Hepatocyte (in vitro differentiated cells): ENCODE results near the gene KCNJ12. TPM values are rescaled to one million over a fixed set of nuclear protein-coding genes. Genes with fewer than 3 reads are reported as not detected.
"Not testable (repeated sequence)": the region's sequence is repeated elsewhere in the genome, so short reads cannot be mapped to it uniquely, and the experiment has no call there.

Experiments
- DNase-seq: peaks from one replicate; pipeline ENCODE4 v3.0.0-alpha.2; 2016; ENCODE audit warnings: low spot score
- H2AFZ ChIP-seq: fragments of 200-600 bp; sonication (generic); 2 replicates; pipeline ENCODE4 v1.6.0; 2016; ENCODE audit warnings: antibody characterized with exemption, mild to moderate bottlenecking
- H3K27ac ChIP-seq: fragments of 200-600 bp; sonication (generic); 2 replicates; pipeline ENCODE4 v1.5.1; 2016; ENCODE audit warnings: mild to moderate bottlenecking
- H3K27me3 ChIP-seq: fragments of 200-600 bp; sonication (generic); 2 replicates; pipeline ENCODE4 v1.6.1; 2016
- H3K36me3 ChIP-seq: fragments of 200-600 bp; sonication (generic); replicated peaks from 2 replicates; pipeline ENCODE4 v1.5.1; 2016; ENCODE audit warnings: low read depth; ENCODE audit not compliant: insufficient read depth
- H3K4me1 ChIP-seq: fragments of 200-600 bp; sonication (generic); 2 replicates; pipeline ENCODE4 v1.5.1; 2016; ENCODE audit warnings: mild to moderate bottlenecking, moderate library complexity; ENCODE audit not compliant: insufficient read depth
- H3K4me2 ChIP-seq: fragments of 200-600 bp; sonication (generic); 2 replicates; pipeline ENCODE4 v1.6.0; 2016
- H3K4me3 ChIP-seq: fragments of 200-600 bp; sonication (generic); 2 replicates; pipeline ENCODE4 v1.5.1; 2016; ENCODE audit warnings: mild to moderate bottlenecking
- H3K79me2 ChIP-seq: fragments of 200-600 bp; sonication (generic); 2 replicates; pipeline ENCODE4 v1.6.0; 2017; ENCODE audit warnings: mild to moderate bottlenecking
- H3K9me2 ChIP-seq: fragments of 200-600 bp; sonication (generic); replicated peaks from 2 replicates; pipeline ENCODE4 v1.6.0; 2017; ENCODE audit warnings: mild to moderate bottlenecking; ENCODE audit not compliant: insufficient read depth
- H3K9me3 ChIP-seq: fragments of 200-600 bp; sonication (generic); 2 replicates; pipeline ENCODE4 v1.5.1; 2016; ENCODE audit warnings: low read depth, mild to moderate bottlenecking
- H4K20me1 ChIP-seq: fragments of 200-600 bp; sonication (generic); 2 replicates; pipeline ENCODE4 v1.6.0; 2016; ENCODE audit warnings: mild to moderate bottlenecking; ENCODE audit not compliant: insufficient read depth, poor library complexity, severe bottlenecking
- CTCF ChIP-seq: fragments of 200-600 bp; sonication (generic); IDR thresholded peaks from 2 replicates; pipeline ENCODE4 v1.5.1; 2016; ENCODE audit warnings: antibody characterized with exemption, mild to moderate bottlenecking; ENCODE audit not compliant: poor library complexity
- EZH2 ChIP-seq: fragments of 200-600 bp; sonication (generic); IDR thresholded peaks from 2 replicates; pipeline ENCODE4 v1.6.1; 2016; ENCODE audit warnings: antibody characterized with exemption, mild to moderate bottlenecking, borderline replicate concordance
- EZH2phosphoT487 ChIP-seq: fragments of 200-600 bp; sonication (generic); IDR thresholded peaks from one replicate; pipeline ENCODE4 v1.6.1; 2018; ENCODE audit warnings: antibody characterized with exemption, mild to moderate bottlenecking, low read depth, moderate library complexity; ENCODE audit not compliant: unreplicated experiment, severe bottlenecking
- WGBS: methylation state at CpG from one replicate; pipeline ENCODE4 v1.1.6; 2016; ENCODE audit warnings: low lambda C conversion rate; ENCODE audit errors: missing lambda C conversion rate; 5-methylcytosine and 5-hydroxymethylcytosine counted together
- polyA plus RNA-seq: library from polyadenylated mRNA; unstranded; fragments of >200 nt; fragmentation: Nextera tagmentation; extraction: Ambion mirVana; gene quantifications from 2 replicates; pipeline ENCODE4 v1.2.1, GENCODE V29; 2016
- total RNA-seq: library from RNA; depleted of rRNA; stranded (reverse); fragments of >200 nt; gene quantifications from 2 replicates; pipeline ENCODE4 v1.2.3, GENCODE V29; 2014

Gene KCNJ12
- total and polyA plus RNA-seq, 2 experiments from 2014 or later: 0.15 to 0.73 TPM

DNA sequence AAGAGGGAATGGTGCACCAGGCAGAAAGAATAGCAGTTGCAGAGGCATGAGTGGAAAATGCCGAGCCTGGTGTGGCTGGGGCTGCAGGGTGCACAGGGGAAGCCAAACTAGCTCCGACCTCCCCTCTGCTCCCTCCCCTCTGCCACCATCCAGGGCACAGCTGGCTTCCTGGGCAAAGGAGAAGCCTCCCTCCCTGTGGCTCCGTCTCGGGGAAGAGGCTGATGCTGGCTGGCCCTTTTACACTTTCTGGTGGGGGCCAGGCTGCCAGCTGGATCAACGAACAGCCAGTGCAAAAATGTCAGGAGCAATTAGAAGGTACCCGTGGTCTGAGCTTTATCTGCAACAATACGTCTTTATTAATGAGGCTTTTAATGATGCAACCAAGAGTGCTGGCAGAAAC is 37.1 kb upstream of the KCNJ12 start:
- WGBS: 56% methylated on average over 7 of the region's 7 CpGs
- Histone ChIP-seq H3K4me1 (no peaks in the 10 kb centered on the region), H3K4me3 (no peak overlapping the region), H2AFZ (no peak overlapping the region), H3K27ac (no peak overlapping the region), H3K9me3 (no peaks in the 10 kb centered on the region), H3K4me2 (no peak overlapping the region), H3K27me3 (no peaks in the 10 kb centered on the region), H4K20me1 (no peaks in the 10 kb centered on the region), H3K79me2 (no peaks in the 10 kb centered on the region), H3K36me3 (no peaks in the 10 kb centered on the region), H3K9me2 (no peaks in the 10 kb centered on the region)
- no peak for DNase-seq
- TF ChIP-seq EZH2phosphoT487: no peak
- TF ChIP-seq EZH2: no peak
- no peak for TF ChIP-seq CTCF

- not testable (repeated sequence) for H4K20me1 ChIP-seq, H3K79me2 ChIP-seq
Observed at GRCh38 chr17:21339571-21339970, 36.6 kb upstream of the KCNJ12 start.

DNA sequence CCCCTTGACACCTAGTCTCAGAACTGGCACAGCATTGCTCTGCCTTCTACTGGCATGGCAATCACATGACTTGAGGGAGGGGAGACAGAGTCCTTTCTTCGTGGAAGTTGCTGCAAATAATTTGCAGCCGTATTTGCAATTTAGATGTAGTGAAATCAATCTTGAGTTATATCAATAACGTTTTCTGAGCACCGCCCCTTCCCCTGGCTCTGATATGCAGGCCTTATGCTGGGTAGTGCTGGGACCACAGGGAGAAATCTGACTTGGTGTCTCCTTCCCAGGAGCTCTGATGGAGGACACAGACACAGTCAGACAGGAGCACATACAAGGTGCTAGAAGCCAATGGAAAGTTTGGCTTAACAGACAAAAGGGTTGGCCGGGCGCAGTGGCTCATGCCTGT is 35.8 kb upstream of the KCNJ12 start:
- not testable (repeated sequence) for H3K9me3 ChIP-seq, H3K4me3 ChIP-seq, H3K9me2 ChIP-seq, H4K20me1 ChIP-seq, H3K4me2 ChIP-seq, H3K36me3 ChIP-seq, H2AFZ ChIP-seq, H3K27me3 ChIP-seq, H3K79me2 ChIP-seq, DNase-seq, H3K27ac ChIP-seq, H3K4me1 ChIP-seq
- 90% methylated on average over 6 of the region's 6 CpGs for WGBS

More at GRCh38 chr17:21339571-21339970, 36.6 kb upstream of the KCNJ12 start:
- 85% methylated on average over 9 of the region's 11 CpGs for WGBS
- H3K27ac ChIP-seq, DNase-seq, H3K27me3 ChIP-seq, H3K4me2 ChIP-seq, H3K4me1 ChIP-seq, H3K36me3 ChIP-seq, H2AFZ ChIP-seq, H3K9me3 ChIP-seq, H3K4me3 ChIP-seq, H3K9me2 ChIP-seq: not testable (repeated sequence)

GRCh38 chr17:21341279-21341678 is 34.9 kb upstream of the KCNJ12 start:
- H3K9me3 ChIP-seq, H3K36me3 ChIP-seq, H2AFZ ChIP-seq, H4K20me1 ChIP-seq, H3K27ac ChIP-seq, H3K4me2 ChIP-seq, H3K9me2 ChIP-seq, H3K27me3 ChIP-seq, H3K4me3 ChIP-seq, H3K4me1 ChIP-seq, DNase-seq, H3K79me2 ChIP-seq: not testable (repeated sequence)
- WGBS: 75% methylated on average over 4 of the region's 4 CpGs

GRCh38 chr17:21341925-21342540 is 34.1 kb upstream of the KCNJ12 start:
- DNase-seq, H4K20me1 ChIP-seq, H3K9me3 ChIP-seq, H3K27me3 ChIP-seq, H3K4me1 ChIP-seq, H3K79me2 ChIP-seq, H3K36me3 ChIP-seq, H3K27ac ChIP-seq, H3K9me2 ChIP-seq, H3K4me3 ChIP-seq, H2AFZ ChIP-seq, H3K4me2 ChIP-seq: not testable (repeated sequence)
- 78% methylated on average over 8 of the region's 8 CpGs for WGBS

DNA sequence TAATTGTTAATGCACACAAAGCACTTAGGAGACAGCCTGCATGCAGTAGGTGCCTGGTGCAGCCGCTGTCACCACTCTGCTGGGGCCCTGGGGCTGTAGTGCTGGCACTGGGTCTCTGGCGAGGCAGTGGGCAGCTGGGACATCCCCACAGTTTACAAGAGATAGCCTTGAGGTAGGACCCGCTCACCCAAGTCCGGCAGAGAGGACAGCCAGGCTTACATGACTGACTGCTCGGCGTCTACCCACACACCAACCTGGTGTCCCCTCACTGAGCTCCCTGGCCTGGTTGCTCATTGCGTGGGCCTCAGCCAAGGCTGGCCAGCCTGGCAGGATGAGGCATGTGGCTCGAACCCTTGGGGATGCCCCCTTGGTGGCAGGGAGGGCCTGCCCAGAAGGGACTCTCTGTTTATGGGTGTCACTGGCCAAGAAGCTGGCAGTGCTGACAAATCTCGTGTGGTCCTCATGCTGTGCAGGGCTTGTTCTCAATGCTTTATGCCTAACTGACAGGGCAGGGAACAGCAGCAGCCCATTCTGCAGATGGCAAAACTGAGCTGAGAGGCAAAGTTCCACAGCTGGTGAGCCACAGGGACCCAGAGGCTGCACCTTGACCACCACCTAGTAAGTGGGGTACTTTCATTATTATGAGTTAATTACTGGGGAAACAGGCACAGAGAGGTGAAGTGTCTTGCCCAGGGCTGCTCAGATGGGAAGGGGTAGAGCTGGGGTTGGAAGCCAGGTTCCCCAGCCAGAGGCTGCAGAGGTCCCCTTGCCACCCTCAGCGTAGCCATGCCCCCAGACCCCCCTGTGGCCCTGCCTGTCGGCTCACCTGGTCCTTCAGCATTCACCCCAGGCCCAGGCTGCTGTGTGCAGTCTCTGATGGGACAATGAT is 32.9 kb upstream of the KCNJ12 start:
- H4K20me1 ChIP-seq, H3K79me2 ChIP-seq, H3K4me3 ChIP-seq, H3K27me3 ChIP-seq, H3K9me2 ChIP-seq, H3K36me3 ChIP-seq, H3K4me2 ChIP-seq, H3K9me3 ChIP-seq, H3K4me1 ChIP-seq, DNase-seq, H2AFZ ChIP-seq, H3K27ac ChIP-seq: not testable (repeated sequence)
- 67% methylated on average over 11 of the region's 11 CpGs for whole genome bisulfite sequencing

GRCh38 chr17:21344801-21345200 is 31.4 kb upstream of the KCNJ12 start:
- H3K9me2 ChIP-seq, H4K20me1 ChIP-seq, H3K27ac ChIP-seq, DNase-seq, H3K9me3 ChIP-seq, H3K36me3 ChIP-seq, H3K79me2 ChIP-seq, H3K4me3 ChIP-seq, H3K4me1 ChIP-seq, H3K4me2 ChIP-seq, H3K27me3 ChIP-seq, H2AFZ ChIP-seq: not testable (repeated sequence)
- WGBS: 77% methylated on average over 4 of the region's 4 CpGs
